ENCODE data around the gene VPS54. TPM values are rescaled to one million over a fixed set of nuclear protein-coding genes. Genes with fewer than 3 reads are reported as not detected.
A peak's percentile ranks its signal among the peaks of the same experiment; 100 is the strongest.

Gene VPS54
- total RNA-seq, 1 experiment from 2014 or later = 19.2 TPM

- no peak for DNase-seq (ENCODE audit: low read depth)
Measured at GRCh38 chr2:63844616-63845015, 174.6 kb downstream of the VPS54 start.

- DNase-seq (ENCODE audit: low read depth) = no peak
Measured at GRCh38 chr2:63843791-63844190, 175.4 kb downstream of the VPS54 start.

GRCh38 chr2:63843093-63843492 is 176.1 kb downstream of the VPS54 start:
- DNase-seq (ENCODE audit: low read depth) = no peak

- peak; percentile 65 for DNase-seq (ENCODE audit: low read depth)
Measured at GRCh38 chr2:63842149-63843061, 176.8 kb downstream of the VPS54 start.

Other genes starting within 250 kb of the VPS54 start
- 216 and 261 TPM in 2 replicates for gene UGP2, start 177.5 kb downstream of the VPS54 start, total RNA-seq (2014; rRNA removed)
- gene PELI1, start 125.0 kb upstream of the VPS54 start, total RNA-seq (2014; rRNA removed) = 2.8 and 4.5 TPM in 2 replicates